ENCODE measurements around the gene IQCH.

IQCH gene

DNA sequence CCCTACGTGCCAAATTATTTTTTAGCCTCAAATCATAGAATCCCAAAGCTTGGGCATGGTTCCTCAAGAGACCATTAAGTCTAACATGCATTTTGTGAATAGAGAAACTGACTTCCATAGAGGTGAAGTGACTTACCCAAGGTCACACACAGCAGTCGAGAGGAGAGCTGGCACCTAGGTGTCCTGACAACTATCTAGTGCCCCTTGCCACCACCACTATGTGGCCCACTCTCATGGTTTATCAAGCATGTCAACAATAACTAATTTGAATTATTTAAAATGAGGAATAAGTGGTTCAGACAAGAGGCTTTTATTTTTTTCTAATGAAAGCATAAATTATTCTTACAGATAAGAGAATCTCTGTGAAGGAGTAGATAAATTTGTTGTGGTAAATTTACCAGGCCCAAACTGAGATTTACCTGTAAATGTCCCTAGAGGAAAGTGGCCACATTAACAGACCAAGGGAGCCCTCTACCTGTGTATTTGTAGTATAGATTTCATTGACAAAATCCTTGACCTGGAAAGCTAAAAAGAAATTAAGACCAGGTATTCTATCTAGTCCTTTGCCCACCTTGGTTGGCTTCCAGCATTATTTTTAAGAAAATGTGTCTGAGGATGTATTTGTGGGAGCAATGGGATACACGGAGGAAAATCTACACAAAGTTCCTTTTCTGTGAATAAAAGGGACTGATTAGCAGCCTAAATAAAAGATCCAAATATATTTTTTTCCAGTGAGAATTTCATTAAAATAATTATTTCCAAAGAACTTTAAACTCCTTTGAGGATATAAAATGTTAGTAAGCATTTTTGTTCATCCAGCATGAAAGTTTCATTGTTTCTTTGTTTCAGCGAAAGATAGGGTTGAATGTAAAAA lies 49.1 kb downstream of the IQCH start:
- FAIRE-seq, result peak; percentile 69

DNA sequence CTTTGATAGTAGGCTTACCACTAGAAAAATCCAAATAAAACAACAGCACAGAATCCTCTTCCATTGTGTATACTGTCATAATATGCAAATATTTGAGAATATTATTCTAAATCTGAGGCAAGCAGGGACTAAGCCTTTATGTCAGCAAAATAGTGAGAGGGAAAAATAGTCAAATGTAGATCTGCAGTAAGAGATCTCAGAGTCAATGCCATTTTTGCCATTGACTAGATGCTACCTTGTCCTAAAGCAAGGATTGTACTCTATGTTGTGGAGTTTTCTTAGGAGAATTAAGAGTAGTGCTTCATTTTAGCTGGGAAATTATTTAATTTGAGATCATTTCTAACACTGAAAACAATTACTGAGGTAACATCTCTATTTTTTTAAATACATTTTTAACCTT lies 50.2 kb downstream of the IQCH start:
- FAIRE-seq, result no peak

DNA sequence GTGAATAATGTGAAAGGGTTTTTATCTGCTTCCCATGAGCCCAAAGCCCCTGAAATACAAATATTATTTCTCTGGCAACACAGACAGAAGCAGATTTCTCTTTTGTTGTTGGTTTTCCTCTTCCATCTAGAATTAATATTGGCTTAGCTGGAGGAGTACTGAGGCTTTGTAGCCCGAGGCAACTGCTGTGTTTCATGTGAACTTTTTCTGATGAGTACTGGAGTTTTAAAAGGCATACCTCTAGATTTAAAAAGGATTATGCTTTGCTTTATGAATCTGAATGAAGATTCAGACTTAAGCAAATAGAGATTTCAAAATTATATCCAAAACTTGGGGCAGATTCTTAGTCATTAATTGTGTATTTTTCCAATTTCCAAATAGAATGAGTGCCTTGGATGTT lies 50.9 kb downstream of the IQCH start:
- FAIRE-seq, result no peak

DNA sequence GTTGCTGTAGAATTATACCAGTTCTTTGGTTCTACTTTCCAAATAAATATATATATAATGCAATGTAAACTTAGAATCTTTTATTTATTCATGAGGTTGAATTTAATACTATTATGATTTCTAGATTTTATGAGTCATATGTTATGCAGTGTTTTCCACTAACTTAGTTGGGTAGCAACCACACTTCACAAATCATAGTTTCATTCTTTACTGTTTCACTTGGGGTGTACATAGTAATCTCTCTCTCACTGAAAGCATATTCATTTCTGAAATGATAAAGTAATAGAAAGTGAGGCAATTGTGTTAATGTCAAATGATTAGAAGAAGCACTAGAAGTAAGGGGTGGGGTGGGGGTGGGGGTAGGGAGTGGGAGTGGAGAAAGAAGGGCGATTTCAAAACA lies 52.6 kb downstream of the IQCH start:
- FAIRE-seq, result no peak

DNA sequence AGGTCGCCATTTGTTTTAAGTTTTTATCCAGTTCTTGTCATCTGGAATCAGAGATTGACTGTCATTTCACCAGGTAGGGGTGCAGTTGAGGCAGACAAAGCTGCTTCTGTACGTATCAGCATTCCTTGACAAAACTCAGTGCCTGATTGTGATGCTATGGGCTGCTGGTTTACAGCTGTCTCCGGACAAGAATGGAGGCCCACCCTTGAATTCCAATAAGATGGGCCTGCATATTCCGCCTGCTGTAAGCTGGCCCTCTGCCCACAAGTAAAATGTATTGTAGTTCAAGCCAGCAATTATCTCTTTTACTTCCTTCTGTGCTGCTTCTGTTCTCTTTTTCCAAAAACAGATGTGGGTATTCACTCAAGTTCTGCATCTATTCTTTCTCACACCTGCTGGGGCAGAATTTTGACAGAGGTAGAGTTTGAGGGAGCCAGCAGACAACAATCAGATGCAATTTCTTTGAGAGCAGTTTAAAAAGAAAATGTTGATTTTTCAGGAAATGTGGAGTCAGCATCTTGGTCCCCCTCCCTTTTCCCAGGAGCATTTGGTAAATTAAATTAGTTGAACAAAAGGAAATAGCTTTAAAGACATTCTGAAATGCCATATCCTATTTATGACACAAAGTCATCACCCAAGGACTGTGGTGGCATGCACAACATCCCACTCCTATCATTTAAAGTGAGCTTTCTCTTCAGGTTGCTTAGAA lies 53.5 kb downstream of the IQCH start:
- FAIRE-seq, result no peak

DNA sequence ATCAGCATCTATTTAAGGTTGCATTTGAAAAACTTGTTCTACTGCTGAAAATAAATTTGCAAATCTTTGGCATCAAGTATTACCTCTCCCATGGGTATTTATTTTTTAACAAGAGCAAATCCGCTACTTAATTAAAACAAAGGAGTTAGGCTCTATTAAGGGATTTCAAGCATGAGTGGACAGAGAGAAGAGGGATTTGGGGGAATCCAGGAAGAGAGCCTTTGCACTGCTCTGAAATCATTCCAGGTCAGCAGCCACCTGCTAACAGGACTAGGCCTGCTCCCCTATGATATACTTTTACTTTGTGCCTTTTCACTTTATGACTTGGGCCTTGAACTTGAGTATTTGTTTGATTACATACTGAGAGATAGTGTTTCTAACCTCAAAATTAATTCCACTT lies 57.1 kb downstream of the IQCH start:
- FAIRE-seq, result no peak

DNA sequence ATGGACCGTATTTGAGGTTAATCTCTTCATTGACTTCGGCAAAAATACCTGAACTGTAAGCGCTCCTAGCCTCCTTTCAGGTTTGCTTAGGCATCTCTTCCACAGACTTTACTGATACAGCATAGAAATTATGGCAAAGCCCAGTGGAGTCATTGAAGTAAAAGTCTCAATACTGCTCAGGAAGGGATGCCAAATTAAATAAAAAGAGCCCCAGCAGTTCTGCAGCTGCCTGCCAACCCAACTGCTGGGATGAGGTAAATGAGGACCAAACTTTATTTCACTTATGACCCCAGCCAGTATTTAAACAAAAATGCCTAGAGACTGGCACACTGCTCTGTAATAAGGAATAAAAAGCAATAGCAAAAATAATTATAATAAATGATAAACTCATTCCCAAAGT lies 65.4 kb downstream of the IQCH start:
- no peak for FAIRE-seq

DNA sequence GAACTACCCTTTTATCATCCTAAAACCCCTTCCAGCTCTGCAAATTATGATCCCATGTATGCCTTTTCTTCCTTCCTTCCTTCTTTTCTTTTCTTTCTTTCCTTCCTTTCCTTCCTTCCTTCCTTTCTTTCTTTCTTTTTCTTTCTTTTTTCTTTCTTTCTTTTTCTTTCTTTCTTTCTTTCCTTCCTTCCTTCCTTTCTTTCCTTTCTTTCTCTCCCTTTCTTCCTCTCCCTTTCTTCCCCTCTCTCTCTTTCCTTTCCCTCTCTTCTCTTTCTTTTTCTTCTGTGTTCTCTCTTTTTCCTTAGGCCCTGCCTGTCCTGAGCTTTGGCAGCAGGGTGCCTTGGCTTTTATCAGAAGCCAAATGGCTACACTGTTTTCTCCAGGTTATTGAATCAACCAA lies 66.8 kb downstream of the IQCH start:
- FAIRE-seq, result no peak

DNA sequence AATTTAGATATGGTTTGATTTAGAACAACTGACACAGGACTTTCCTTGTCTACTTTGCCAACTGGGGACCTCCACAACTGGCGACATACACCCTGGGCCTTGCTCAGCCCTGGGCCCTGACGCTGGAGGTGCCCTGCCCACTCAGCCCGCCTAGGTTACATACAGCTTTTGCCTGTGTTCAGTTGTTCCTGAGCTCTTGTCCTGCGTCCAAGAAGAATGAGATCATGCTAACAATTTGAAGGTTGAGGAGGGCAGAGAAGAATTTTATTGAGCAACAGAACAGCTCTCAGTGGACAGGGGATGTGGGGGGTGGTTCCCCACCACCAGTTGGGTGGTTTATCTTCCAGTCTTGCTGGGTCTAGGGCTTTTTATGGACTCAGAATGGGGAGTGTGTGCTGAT lies 67.9 kb downstream of the IQCH start:
- FAIRE-seq, result no peak

DNA sequence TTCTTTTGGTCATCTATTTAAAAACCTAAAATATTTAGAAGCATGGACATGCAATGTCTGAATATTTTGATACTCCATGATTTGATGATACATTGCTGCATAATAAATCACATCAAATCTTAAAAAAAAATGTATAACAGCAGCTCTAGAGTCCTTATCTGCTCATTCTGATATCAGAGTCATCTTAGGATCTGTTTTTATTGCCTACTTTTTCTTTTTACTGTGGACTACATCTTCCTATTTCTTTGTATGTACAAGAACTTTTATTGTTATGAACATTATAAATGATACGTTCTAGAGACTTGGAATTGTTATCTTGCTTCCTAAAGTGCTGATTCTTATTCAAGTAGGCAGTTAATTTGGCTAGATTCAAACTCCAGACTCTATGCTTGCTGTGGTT lies 72.7 kb downstream of the IQCH start:
- FAIRE-seq, result no peak

DNA sequence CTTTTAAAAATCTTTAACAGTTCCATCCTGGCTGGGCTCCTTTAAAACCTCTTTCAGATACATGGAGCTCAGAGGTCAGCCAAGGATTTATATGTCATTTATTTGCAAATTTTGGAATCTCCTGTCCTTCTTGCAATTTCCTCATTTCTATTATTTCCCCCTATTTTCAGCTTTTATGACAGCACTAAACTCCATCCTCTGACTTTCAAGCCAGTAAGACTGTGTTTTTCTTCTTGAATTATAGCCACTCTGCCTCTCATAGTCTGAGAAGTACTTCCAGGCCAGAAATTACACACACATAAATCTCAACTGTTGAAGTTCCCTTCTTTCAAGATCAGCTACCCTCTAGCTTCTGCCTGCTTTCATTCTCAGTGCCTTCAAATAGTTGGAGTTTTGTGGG lies 73.2 kb downstream of the IQCH start:
- no peak for FAIRE-seq

DNA sequence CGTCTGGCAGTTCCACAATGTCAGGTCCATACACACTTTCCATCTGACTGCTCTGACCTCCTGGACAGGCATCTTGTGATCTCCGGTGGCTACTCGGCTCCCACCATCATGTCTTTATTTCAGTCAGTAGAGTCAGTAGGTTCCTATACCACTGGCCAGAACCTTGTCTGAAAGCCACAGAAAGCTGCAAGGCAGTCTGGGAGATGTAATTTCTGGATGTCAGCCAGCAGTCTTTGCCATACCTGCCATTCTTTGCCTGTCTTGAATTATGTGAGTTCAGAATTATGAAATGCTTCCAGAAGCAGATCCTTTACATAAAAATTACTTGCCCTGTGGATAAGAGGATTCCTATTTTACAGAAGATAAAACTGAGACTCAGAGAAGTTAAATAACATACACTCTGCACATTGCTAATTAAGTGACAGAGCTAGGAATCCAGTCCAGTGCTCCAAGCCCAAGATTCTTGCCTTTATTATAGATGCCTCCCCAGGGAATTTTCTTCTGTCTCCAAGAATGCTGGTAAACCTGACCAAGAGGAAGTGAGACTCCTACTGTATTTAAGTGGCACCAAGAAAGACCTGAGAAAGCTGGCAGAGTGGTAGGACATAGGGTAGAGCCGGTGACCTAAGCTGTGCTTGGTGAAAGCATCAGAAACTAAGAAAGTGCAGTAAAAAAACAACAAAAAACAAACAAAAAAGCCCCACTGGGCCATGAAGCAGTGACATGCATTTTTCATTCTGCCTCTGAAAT lies 75.6 kb downstream of the IQCH start:
- FAIRE-seq, result no peak

DNA sequence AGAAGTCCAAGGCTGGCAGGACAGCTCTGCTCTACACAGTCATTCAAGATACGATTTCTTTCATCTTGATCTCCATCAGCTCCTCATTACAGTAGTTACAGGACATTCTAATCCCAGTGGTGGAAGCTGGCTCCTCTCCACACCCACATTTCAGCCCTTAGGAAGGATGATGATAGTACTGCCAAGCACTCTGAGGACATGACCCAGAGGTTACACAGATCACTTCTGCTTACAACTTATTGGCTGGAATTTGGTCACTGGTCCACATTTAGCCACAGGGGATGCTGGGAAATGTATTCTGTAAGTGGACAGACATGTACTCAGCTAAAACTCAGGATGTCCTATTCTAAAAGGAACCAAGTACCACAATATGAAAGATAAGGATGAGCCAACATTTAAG lies 77.1 kb downstream of the IQCH start:
- no peak for FAIRE-seq

DNA sequence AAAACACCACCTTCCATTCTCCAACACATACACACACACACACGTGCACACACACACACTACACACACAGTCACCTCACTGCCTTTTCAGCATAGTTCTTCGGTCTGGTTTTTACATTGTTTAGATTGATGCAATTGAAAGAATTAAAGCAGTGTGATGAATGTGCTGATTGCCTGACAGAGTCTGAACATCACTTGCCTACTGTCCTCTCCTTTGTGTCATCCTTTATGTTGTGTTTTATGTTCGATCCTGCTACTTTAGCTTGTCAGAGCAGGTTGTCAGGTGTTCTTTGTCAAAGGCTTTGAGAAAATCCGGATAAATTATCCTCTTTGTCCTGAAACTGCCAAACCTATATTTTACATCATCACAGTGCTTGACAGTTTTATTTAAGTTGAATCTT lies 80.4 kb downstream of the IQCH start:
- FAIRE-seq, result no peak

DNA sequence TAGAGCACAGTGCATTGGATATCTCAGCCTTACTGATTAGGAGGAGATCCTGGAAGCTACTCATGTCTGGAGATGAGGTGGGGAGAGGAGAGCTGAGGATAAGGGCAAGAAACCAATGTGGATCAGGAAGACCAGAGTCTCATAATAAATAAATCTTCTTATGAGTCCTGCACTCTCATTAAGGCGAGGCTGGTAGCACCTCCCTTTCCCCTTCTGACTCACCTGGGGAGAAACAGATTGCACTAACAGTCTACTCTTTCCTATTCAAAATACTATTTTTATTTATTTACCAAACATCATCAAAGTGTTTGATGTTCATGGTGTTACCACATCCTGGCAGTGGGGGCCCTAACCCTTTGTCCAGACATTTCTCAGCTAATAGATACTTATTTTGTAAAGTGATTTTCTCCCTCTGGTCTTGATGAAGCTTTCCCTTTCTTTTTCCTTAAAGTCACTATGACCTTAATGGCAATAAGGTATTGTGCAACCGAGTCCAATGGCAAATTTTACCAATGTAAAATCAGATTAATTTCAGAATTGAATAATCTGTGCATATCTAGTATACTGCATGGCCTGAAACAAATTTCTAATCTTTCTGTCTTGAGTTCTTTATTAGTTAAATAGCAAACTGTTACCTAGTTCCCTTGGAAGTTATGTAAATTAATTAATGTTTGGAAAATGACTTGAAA lies 81.1 kb downstream of the IQCH start:
- no peak for FAIRE-seq

DNA sequence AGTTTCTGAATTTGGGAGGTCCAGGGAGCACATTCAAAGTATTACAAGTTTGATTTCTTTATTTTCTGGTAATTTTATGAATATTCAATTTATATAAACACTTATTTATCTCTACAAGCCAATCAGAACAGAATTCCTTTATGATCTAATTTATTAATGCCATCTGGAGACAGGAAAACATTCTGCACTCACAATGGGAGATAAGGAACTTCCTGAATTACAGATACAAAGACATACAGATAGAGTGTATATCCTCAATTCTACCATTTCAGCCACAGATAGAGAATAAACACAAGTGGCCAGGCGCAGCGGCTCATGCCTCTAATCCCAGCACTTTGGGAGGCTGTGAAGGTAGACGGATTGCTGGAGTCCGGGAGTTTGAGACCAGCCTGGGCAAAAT lies 86.0 kb downstream of the IQCH start:
- no peak for FAIRE-seq

DNA sequence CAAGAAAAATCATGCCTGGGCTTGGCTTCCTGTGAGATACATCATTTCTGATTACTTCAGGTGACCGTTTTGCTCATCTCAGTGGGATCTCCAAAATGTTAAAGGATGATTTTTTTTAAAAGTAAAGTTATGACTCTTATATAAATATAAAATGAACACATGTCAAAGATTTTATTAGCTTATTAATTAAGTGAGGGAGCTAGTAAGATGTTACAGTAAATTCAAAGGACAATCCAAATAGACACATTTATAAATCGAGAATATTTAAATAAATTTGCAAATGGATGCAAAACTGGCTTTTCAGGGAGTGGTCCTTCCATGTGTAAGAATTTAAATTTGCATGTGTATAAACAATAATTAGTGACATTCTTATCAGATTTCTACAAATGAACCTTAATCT lies 87.0 kb downstream of the IQCH start:
- FAIRE-seq, result no peak

DNA sequence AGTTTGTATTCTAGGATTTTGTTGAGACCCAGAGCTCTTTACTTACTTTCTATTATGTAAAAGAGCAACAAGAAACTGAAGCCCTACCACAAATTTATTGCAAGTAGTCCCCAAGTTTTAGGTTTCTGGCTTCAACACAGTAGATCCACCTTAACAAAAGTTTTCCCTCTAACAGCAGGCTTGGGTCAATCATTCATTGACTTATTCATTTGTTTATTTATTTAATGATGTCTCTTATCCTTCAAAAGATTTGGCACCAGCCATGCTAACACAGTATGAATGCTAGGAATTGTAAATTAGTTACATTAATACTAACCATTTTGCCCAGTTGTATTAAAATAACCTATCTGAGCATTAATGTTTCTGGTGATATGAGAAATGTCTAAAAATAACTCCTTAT lies 88.6 kb downstream of the IQCH start:
- no peak for FAIRE-seq

DNA sequence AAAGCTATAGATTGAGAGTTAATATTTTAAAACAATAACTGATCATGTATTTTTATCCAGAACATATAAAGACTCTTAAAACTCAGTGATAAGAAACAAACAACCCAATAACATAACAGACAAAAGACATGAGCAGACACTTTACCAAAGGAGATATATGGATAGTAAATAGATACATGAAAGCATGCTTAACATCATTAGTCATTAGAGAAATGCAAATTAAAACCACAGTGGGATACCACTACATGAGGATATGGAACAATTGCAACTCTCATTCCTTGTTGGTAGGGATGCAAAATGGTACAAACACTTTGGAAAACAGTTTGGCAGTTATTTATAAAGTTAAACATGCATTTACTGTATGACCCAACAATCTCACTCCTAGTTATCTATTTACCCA lies 95.0 kb downstream of the IQCH start:
- FAIRE-seq, result no peak

DNA sequence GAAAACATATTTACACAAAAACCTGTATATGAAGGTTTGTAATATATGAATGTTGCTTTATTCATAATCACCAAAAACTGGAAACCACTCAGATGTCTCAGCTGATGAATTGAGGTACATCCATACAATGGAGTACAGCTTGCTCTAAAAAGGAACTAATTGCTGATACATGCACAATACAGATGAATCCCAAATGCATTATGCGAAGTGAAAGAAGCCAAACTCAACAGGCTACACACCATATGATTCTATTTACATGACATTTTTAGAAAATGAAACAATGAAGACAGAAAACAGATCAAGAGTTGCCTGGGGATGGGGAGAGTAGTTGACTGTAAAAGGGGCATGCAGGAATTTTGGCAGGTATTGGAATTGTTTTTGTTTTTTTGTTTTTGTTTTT lies 95.5 kb downstream of the IQCH start:
- no peak for FAIRE-seq

DNA sequence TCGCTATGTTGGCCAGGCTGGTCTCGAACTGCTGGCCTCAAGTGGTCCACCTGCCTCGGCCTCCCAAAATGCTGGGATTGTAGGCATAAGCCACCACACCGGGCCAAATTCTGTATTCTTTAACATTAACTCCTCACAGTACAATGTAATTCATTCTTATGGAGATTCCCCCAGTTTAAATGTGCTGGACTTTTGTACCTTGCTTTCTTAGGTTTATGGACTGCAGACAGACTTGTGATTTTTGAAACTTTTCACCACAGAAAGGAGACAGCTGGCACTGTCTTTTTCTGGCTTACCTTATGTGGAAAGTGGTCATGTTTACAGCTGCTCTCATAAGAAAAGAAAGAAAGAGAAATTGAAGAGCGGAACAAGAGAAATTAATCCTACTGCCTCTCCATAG lies 103.8 kb downstream of the IQCH start:
- FAIRE-seq, result no peak

DNA sequence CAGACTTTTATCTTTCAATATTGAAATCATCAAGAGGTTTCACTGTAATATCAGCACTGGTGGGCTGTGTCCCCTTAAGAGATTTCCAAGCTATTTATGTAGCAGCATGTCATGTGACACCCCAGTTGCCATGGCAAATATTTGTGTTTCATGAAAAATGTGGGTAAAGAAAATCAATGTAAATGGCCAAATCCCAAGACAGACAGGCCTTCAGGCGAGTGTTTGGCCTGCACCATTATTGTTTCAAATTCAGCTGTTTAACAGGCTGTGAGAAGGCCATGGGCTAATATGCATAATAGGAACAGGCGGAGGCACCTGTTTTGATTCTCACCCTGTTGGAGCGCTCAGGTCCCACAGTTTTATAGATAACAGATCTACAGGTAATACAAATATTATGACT lies 104.2 kb downstream of the IQCH start:
- no peak for FAIRE-seq

DNA sequence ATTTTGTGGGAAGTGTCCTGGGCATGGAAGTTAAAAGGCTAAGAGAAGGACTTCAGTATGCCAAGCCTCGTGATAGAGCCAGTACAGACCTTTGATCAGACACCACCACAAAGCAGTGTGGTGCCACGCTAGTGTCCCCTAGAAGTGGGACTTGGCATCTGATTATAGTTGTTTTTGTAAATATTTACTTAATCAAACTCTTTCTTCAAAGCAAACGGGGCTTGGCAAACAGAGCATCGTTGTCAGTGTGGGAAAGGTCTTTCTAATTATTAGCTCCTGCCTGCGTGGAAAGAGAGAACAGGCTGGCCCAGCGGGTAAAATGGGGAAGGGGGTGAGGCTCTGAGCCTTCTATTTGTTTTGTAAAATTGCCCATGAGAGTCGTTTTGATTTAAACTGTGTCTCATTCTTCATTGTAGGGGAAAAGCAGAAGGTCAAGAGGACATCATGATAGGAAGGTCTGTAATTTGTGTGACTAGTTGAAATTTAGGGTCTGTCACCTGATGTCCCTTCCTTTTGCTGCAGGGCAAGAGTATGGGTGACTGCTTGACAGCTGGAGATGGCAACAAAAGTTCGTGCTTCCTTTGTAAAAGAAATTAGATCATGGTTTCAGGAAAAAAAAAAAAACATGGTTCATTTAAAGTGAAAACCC lies 105.0 kb downstream of the IQCH start:
- FAIRE-seq, result no peak

All from colon (tissue), 2 donors.